ENCODE measurements around the gene SH2B3.
A peak's percentile ranks its signal among the peaks of the same experiment; 100 is the strongest.
"Not testable (repeated sequence)": the region's sequence is repeated elsewhere in the genome, so short reads cannot be mapped to it uniquely, and the experiment has no call there.

SH2B3 gene

DNA sequence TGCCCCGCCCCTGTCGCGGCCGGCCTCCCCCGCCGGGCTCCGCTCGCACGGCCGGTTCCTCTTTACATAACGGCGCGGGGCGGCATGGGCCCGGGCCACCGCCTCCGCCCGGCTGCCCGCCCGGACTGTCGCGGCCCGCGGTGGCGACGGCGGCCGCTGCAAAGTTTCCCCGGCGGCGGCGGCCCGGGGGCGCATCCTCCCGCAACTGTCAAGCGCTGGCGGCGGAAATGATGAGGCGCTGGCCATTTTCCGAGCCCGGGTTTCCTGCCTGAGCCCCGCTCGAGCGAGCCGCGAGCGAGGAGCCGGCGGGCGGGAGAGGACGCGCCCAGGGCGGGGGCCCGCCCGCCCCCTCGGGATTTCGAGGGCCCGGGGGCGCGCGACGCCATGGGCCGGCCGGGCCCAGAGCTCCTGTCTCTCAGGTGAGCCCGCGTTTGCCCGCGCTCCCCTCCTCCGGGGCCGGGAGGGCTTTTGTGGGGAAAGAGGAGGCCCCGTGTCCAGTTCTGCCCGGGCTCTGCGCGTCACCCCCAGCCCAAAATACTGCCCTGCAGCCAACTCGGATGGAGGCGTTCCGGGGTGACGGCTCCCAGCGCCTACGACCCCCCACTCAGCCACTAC lies at the start of gene SH2B3:
Gene SH2B3 (plus strand): TSS at position 65 of the 615 bp plus-strand sequence. CDS start 12,223 bp downstream, outside the sequence.
- no peak for DNase-seq

DNA sequence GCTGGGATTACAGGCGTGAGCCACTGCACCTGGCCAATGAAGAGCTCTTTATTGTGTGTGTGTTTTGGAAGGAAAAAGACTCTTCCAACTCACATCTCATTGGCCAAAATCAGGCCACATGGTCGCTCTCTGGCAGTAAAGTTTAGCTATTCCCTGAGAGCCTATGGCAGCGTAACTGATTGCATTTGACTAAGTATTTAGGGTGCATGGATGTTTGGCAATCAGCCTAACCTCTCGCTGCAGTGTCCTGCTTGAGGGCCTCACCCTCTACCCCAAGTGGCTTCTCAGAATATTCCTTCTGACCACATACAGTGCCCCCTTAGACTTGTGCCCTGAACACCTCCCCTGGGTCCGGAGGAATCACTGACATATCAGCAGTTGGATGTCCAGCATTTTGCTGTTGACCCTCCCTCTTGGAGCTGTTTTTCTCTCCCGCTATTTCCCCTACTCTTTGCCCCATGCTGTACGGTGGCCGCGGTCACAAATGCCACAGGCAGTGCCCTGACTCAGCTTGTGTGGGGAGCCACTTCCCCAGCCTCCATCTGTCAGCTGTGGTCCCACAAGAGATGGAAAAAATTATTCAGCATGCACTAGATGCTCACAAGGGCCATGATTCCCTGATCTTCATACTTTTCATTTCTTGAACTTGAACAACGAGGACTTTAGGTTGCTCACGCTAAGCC lies 46.4 kb upstream of the SH2B3 start:
- peak; percentile 34 for DNase-seq

DNA sequence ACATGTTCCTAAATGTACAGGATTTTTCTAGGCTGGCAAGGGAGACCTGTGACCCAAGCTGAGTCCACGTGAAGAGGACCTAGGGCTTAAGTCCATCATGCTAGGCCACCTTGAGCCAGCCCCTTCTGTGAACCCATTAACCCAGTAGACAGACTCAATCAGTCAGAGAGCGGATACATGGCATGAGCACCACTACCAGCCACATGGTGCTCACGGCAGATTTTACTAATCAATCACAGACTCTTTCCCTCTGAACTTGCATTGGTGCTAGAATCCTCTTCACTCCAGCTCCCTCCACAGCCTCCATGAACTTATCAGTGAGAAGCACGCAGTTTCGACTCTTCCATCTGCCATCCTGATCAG lies 45.8 kb upstream of the SH2B3 start:
- no peak for DNase-seq

DNA sequence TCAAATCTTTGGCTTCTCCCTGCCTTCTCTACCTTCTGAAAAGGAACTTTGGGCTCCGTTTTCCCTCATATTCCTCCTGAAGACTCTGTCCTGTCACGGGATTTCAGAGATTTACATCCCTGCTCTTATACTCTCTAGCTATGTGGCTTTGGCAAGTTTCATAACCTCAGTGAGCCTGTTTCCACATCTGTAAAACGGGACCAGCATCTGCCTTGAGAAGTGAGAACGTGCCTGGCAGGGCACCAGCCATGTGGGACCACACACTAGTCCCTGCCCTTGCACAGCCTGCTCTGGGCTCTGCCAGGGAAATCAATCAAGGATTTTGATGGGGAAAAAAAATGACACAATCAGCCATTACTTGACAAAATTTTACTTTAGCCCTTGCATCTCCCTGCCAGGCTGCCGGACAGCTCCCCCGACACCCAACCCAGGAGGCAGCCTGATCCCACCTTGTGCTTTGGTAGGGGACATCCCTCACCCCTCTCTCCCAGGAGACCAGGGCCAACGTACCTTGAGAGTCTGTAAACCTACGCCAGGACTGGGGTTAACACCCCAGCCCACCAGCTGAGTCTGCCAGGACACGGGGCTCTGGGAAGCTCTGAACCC lies 45.3 kb upstream of the SH2B3 start:
- DNase-seq = no peak

DNA sequence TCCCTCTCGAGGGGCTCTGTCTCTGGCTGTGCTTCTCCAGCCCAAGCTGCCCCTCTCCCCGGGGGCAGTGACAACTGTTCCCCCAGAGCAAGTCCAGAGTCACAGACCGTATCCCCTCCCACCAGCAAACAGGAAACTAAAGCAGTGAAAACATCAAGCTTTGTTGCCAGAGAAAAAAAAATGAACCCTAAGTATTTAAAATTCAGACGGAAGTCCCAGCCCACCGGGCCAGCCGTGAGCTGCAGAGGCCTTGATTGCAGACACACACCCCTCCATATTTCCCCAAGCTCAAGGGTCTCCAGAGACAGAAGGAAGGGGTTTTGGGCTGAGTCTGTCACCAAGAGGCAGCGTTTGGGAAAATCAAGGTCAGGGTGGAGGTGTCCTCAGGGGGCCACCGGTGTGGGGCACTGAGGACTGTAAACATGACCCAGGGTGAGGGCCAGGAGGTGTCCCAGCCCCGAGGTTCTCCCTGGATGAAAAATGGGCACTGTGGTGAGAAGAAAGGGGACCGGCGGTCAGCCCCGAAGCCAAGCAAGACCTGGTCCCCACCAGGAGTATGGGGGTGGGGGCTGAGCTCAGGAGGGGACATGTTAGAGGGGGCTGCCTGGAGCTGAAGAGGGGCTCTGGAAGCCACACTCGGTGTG lies 44.5 kb upstream of the SH2B3 start:
- DNase-seq = no peak

DNA sequence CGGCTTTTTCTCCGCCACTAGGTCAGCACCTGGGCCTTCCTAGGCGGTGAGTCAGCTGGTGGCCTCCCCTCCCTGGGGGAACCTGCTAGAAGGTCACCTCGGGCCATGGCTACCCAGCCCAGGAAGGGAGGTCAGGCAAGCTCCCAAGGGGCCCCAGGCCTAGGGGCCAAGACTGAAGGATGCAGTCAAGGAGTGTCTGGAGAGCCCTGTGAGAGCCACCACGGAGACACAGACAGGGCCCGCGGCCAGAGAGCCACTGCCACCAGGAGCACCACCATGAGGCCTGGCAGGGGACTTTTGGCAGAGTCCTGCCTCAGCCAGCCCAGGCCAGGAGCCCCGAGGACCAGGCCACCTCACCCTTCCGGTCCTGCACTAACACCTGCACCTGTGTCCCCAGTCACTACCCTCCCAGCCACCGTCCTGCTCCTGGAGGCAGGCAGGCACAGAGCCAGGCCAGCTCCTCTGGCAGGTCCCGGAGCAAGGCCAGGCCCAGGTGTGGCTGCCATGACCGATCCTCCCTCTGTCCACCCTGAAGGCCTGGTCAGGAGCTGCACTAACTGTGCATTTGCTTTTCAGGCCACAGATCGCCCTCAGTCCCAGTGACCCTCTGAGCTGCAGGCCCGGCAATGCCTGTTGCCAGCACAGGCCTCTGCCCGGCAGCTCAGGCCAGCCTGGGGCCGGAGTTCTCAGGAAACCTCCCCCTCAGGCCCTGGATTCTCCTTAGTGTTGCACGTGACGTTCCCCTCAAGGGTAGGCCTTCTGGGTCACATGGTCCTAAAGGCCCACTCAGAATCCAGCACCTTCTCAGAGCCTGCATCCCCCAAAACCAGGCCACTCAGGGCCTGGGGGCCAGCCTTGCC lies 43.8 kb upstream of the SH2B3 start:
- DNase-seq = no peak

DNA sequence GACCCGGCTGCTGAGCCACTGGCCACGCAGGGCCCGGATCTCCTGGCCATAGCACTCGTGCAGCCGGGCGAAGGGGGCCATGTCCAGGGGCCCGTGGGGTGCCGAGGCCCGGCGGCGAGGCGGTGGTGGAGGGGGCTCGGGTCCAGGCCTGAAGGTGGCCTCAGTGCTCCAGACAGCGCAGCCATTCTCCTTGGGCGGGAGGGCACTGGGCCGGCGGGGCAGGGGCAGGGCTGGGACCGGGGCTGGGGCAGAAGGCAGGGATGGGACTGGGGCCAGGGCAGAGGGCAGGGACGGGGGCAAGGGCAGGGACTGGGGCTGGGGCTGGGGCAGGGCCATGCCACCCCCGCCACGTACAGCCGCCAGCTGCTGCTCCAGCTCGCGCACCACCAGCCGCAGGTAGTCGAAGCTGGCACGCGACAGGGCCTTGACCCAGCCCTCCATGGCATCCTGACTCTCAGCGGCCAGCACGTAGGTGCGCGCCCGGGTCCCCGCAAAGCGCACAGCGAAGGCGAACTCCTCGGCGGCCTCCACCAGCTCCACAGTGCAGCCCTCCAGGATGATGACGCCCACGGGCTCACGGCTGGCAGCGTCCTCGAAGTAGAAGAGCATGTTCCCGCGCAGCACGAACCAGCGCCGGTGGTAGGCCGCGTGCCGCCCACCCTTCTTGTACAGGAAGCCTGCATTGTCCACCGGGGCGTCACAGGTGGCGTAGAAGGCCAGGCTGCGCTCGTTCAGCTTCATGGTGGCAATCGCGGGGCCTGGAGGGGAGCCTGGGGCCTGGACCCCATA lies 42.8 kb upstream of the SH2B3 start:
- DNase-seq = no peak

DNA sequence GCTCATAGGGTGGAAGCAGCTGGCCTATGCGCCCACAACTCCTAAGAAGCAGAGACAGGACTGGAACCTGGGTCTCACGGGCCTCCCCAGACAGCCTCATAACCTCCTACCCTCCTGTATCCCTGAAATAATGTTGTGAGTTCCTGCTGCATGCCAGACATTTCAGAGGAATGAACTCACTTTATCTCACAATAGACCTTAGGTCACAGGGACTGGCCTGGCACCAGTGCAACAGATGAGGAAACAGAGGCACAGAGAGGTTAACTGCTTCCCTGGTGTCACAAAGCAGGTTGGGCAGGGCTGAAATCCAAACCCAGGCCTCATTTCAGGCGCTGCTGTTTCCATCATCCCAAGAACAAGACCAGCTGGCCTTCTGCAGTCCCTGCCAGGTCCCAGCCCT lies 42.1 kb upstream of the SH2B3 start:
- DNase-seq = no peak

DNA sequence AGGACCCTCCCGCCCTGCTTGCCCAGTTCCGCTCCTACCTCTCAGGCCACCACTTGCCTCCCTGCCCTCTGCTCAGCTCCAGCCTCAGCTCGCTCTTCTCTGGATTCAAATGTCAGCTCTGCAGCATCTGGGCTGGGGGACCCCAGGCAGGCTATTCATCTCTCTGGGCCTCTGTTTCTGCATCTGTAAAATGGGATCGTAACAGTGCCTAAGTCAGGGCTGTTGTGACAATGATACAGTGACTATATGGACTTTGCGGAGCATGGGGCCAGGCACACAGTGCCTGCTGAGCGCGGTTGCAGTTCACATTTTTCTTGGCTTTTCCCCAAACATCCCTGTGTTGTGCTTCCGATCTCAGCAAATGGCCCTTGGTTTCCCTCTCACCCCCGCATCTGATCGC lies 39.6 kb upstream of the SH2B3 start:
- DNase-seq = no peak

DNA sequence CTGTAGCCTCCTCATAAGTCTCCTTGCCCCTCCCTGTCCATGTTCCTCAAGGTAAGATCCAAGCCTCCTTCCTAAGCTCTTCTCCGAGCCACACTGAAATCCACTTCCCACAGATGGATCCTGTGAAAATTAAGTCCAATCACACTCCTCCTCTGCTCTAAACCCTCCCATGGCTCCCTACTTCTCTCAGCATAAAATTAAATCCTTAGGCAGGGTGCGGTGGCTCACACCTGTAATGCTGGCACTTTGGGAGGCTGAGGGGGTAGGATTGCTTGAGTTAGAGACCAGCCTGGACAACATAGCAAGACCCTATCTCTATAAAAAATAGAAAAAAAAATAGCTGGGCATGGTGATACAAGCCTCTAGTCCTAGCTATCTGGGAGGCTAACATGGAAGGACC lies 39.1 kb upstream of the SH2B3 start:
- DNase-seq = no peak

DNA sequence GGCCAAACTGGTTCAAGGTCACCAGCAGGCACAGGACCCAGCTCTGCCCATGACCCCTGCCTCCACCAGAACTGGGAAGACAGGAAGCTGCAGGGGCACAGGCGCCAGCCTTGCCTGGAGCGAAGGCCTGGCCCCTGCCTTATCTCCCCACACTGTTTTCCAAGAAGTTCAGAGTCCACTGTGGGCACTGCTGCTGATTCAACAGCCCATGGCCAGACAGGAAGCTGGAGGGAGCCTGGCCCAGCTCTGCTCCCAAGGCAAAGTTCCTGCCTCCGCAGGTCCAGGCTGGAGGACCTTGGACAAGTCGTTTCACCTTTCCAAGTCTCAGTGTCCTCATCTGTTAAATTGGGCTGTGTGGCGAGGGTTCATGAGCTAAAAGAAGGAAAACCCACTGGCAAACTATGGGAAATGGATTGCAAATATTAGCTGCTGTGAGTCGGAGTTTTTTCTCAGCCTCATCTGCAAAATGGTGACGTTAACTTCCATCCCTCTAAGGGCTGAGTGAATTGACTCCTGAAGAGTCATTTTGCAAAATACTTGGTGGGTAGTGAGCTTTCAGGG lies 38.0 kb upstream of the SH2B3 start:
- DNase-seq = no peak

DNA sequence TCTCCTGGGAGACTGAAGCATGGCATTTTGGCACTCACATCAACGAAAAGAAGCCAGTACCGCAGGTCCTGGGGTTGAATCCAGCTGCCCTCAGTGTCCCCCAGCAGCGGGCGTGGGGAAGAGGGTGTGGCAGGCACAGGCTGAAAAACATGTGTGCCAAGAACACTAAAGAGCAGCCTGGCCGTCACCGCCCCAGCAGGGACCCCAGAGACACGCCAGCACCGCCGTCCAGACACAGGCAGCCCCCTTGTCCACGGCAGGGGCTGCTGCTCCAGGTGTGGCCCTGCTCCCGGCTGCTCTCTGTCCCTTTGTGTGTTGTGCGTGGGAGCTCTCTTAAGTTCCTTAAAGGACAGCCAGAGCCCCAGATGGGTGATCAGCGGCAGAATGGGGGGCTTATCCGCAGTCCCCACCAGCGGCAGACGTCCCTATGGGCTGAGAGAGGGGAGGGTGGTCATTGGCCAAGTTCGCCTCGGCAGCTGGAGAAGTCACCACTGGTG lies 37.4 kb upstream of the SH2B3 start:
- DNase-seq = no peak

DNA sequence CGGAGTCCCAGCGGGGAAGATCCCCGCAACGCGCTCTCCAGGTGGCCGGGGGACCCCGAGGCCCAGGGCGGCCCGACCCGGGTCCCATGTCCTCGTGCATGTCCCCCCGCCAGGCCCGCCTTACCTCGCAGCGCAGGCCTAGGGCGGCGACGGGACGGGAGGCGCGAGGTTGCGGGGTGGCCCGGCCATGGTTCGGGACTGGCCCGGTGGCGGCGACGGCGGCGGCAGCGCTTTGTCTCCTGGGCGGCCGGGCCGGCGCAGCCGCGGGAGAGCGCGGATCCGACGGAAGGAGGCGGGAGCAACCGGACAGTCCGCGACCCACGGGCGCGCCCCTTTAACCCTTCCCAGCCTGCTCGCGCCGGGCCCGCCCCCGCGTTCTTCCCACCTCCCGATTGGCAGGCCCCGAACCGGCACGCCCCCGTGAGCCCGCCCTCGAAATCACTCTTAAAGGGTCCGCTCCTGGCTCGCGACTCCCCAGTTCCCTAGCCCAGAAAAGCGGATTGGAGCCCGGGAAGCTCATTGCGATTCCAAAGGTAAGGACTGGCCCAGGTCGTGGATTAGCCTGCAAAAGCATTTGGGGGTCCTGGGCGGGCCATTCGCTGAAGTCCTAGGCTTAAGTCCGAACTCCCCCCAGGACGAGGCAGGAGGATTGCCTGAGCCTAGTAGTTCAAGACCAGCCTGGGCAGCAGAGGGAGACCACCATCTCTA lies 36.8 kb upstream of the SH2B3 start, which contains the start of gene PHETA1:
Gene PHETA1 (minus strand): TSS at position 308 of the 708 bp plus-strand sequence. CDS start 5,668 bp downstream, outside the sequence.
- DNase-seq = peak; percentile 77

DNA sequence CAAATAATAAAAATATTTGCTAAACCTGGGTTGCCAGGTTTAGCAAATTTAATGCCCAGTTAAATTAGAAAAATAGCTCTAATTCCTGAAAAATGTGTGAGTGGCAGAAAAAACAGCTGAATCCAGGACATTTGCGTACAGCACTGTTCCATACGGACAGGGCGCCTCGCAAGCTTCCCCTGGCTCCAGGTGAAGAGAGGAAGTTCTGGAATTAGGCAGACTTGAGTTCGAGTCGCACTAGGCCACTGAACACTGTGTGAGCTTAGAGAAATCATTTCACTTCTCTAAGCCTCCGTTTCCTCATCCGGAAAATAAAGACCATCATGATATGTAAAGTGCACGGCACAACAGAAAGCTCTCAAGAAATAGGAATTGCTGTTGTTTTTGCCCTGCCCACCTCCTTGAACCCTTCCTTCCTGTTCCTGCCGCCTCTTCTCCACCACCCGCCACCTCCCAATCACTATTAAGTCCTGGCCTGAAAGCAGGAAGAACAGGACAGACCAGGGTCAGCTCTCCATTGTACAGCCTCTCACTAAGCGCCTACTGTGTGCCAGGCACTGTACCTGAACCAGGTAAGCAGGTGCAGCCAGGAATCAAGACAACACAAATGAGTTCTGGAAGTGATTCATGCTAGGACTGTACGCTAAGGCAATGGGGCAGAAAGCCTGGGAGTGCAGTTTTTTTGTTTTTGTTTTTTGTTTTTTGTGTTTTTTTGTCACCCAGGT lies 36.1 kb upstream of the SH2B3 start:
- no peak for DNase-seq

DNA sequence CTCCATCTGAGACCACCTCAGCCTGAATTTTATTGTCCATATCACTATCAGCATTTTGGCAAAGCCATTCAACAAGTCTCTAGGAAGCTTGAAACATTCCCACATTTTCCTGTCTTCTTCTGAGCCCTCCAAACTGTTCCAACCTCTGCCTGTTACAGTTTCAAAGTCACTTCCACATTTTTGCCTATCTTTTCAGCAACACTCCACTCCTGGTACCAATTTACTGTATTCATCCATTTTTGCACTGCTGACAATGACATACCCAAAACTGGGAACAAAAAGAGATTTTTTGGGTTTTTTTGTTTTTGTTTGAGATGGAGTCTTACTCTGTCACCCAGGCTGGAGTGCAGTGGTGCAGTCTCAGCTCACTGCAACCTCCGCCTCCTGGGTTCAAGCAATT lies 32.5 kb upstream of the SH2B3 start:
- not testable (repeated sequence) for DNase-seq

DNA sequence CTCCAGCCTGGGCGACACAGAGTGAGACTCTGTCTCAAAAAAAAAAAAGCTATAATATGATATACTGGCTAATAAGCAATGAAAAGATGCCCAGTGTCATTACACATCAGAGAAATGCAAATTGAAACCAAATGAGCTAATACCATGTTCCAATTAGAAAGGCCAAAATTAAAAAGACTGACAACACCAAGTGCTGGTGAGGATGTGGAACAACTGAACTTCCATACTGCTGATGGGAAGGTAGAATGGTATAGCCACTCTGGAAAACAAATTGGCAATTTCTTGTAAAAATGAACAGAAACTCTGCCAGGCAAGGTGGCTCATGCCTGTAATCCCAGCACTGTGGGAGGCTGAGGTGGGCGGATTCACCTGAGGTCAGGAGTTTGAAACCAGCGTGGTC lies 28.3 kb upstream of the SH2B3 start:
- DNase-seq = no peak

DNA sequence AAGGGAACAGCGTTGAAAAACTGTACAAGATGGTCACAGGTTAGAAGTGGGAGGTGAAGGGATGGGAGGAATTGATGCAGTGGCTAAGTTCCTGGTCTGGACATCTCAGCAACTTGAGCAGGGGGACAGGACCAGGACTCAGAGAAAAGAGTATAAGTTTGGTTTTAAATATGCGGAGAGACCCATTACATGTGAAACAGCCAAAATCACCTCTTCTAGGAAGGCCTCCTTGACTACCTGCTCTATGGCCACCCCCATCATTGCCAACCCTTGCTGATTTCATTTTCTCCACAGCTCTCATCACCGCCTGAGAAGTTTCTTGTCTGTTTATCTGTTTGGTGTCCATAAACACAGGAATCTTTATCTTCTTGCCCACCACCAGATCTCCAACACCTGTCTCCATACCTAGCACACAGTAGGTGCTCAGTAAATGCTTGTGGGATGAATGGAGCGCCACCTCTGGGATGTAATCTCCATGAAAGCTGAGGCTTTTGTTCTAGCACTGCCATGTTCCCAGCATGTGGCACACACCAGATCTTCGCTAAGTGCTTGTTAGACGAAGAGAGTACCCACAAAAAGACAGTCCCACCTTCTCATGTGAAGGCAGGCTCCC lies 25.7 kb upstream of the SH2B3 start:
- no peak for DNase-seq

DNA sequence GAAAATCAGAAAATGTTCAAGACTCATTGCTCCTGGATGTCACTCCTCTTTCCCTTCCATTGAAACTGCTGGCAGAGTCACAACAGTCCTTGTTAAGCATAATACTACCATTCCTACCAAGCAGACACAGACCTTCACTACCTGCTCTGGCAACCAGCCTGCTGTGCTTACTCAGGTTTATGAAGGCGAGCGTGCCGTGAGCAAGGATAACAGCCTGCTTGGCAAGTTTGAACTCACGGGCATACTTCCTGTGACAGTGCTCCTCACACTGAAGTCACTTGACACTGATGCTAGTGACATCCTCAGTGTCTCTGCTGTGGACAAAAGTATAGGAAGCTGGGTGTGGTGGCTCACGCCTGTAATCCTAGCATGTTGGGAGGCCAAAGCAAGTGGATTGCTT lies 21.1 kb upstream of the SH2B3 start:
- no peak for DNase-seq

DNA sequence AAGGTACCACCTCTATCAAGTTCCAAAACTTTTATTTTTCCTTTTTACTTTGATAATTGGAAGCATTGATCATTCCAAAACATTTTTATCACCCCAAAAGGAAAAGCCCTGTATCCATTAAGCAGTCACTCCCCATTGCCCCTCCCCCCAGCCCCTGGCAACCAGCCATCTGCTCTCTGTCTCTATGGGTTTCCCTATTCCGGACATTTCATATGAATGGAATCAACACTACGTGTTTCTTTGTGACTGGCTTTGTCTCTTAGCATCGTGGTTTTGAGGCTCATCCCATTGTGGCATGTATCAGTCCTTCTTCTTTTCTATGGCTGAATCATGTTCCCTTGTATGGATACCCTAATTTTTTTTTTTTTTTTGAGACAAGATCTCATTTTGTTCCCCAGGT lies 18.8 kb upstream of the SH2B3 start:
- DNase-seq = no peak
